ENCODE data around the gene FBXL17.

The FBXL17 gene

DNA sequence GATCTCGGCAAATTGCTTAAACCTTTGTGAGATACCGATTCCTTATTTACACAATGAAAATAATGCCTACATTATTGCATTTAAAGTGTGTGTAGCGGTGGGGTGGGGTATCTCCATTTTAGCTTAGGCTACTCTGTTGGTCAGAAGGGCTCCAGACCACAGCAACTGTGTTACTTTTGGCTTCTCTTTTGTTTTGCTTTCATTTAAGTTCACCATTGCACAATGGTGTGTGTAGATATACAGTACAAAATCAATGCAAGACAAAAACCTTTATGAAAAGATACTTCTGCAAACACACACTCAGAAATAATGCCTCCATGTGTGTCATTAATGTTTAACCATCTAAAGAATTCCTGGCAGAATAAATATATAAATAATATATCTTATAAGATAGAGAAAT is 279.4 kb downstream of the FBXL17 start:
- ATAC-seq (ENCODE audit: insufficient read depth, low read depth): no peak
- no peak overlapping the region for H2AFZ ChIP-seq (ENCODE audit: low read depth, low read length)
- no peak for DNase-seq
- no peaks in the 10 kb centered on the region for H3K79me2 ChIP-seq (ENCODE audit: insufficient read depth, low read length)
- TF ChIP-seq, protein P1, sequence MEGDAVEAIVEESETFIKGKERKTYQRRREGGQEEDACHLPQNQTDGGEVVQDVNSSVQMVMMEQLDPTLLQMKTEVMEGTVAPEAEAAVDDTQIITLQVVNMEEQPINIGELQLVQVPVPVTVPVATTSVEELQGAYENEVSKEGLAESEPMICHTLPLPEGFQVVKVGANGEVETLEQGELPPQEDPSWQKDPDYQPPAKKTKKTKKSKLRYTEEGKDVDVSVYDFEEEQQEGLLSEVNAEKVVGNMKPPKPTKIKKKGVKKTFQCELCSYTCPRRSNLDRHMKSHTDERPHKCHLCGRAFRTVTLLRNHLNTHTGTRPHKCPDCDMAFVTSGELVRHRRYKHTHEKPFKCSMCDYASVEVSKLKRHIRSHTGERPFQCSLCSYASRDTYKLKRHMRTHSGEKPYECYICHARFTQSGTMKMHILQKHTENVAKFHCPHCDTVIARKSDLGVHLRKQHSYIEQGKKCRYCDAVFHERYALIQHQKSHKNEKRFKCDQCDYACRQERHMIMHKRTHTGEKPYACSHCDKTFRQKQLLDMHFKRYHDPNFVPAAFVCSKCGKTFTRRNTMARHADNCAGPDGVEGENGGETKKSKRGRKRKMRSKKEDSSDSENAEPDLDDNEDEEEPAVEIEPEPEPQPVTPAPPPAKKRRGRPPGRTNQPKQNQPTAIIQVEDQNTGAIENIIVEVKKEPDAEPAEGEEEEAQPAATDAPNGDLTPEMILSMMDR (IDR thresholded peaks at IDR 0.05; ENCODE audit: borderline replicate concordance, extremely low read depth, low read length, poor library complexity, severe bottlenecking): no peak
- no peak for TF ChIP-seq EZH2 (IDR thresholded peaks at IDR 0.05; ENCODE audit: borderline replicate concordance, low read depth, low read length, severe bottlenecking)
- H3K9ac ChIP-seq (ENCODE audit: low read depth, low read length): no peak overlapping the region
- H3K9me3 ChIP-seq (ENCODE audit: insufficient read depth, low read length, severe bottlenecking): no peaks in the 10 kb centered on the region
- no peak overlapping the region for H3K27ac ChIP-seq (ENCODE audit: low read length)
- no peaks in the 10 kb centered on the region for H3K4me1 ChIP-seq (ENCODE audit: insufficient read depth, low read length)
- H3K27me3 ChIP-seq (ENCODE audit: insufficient read depth, low read length, poor library complexity): no peaks in the 10 kb centered on the region
- no peaks in the 10 kb centered on the region for H4K20me1 ChIP-seq (ENCODE audit: insufficient read depth, low read length)
- H3K4me2 ChIP-seq (ENCODE audit: insufficient read depth, low read length): no peak overlapping the region
- no peak overlapping the region for H3K4me3 ChIP-seq (ENCODE audit: low read depth in 1 of 2, low read length in 2 of 2)
- H3K36me3 ChIP-seq (ENCODE audit: insufficient read depth, low read length): no peaks in the 10 kb centered on the region

DNA sequence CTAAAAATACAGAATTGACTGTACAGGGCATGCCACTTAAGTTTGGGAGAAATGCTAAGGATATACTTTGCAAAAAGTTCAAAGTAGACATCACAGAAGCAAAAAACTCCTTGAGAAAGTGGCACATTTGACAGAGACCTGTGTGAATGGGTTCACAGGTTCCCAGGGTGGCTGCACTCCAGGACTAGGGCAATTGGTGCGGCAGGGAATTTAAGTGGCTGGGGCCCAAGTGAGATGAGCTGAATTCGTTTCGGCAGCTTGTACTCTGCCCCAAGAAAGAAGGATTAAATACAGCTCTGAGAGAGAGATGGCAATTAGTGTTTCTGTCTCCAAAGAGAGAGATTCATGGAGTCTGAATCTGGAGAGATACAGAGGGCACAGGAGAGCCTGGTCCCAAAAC is 280.1 kb downstream of the FBXL17 start:
- DNase-seq (no peak), ATAC-seq (ENCODE audit: insufficient read depth, low read depth) (no peak)
- H3K9ac ChIP-seq (ENCODE audit: low read depth, low read length): no peak overlapping the region
- H4K20me1 ChIP-seq (ENCODE audit: insufficient read depth, low read length): no peaks in the 10 kb centered on the region
- H3K4me1 ChIP-seq (ENCODE audit: insufficient read depth, low read length): no peaks in the 10 kb centered on the region
- no peak overlapping the region for H2AFZ ChIP-seq (ENCODE audit: low read depth, low read length)
- TF ChIP-seq, protein P1 (IDR thresholded peaks at IDR 0.05; ENCODE audit: borderline replicate concordance, extremely low read depth, low read length, poor library complexity, severe bottlenecking): no peak
- TF ChIP-seq EZH2 (IDR thresholded peaks at IDR 0.05; ENCODE audit: borderline replicate concordance, low read depth, low read length, severe bottlenecking): no peak
- H3K27me3 ChIP-seq (ENCODE audit: insufficient read depth, low read length, poor library complexity): no peaks in the 10 kb centered on the region
- H3K79me2 ChIP-seq (ENCODE audit: insufficient read depth, low read length): no peaks in the 10 kb centered on the region
- no peaks in the 10 kb centered on the region for H3K9me3 ChIP-seq (ENCODE audit: insufficient read depth, low read length, severe bottlenecking)
- H3K36me3 ChIP-seq (ENCODE audit: insufficient read depth, low read length): no peaks in the 10 kb centered on the region
- no peak overlapping the region for H3K27ac ChIP-seq (ENCODE audit: low read length)
- H3K4me3 ChIP-seq (ENCODE audit: low read depth in 1 of 2, low read length in 2 of 2): no peak overlapping the region
- H3K4me2 ChIP-seq (ENCODE audit: insufficient read depth, low read length): no peak overlapping the region

DNA sequence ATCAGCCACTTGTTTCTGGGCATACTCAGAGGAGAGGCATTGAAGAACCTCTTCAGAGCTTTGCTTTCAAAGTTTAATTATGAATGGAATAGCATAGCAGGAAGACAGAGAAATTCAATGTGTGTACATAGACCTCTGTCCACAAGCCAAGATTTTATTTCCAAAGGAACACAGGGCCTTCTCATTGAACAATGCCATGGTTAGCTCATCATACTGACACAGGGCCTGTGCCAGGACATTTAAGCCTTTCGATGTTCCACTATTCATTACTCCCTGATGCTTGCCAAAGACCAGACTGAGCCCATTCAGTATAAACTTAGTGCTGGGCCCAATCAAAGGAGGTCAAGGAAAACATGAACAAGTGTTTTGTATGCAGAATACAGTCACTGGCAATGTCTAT is 280.8 kb downstream of the FBXL17 start:
- H3K4me2 ChIP-seq (ENCODE audit: insufficient read depth, low read length): no peak overlapping the region
- no peaks in the 10 kb centered on the region for H3K27me3 ChIP-seq (ENCODE audit: insufficient read depth, low read length, poor library complexity)
- no peak for ATAC-seq (ENCODE audit: insufficient read depth, low read depth)

More for the DNA sequence above, 280.8 kb downstream of the FBXL17 start:
- no peak overlapping the region for H3K4me3 ChIP-seq (ENCODE audit: low read depth in 1 of 2, low read length in 2 of 2)
- H4K20me1 ChIP-seq (ENCODE audit: insufficient read depth, low read length): no peaks in the 10 kb centered on the region
- H3K4me1 ChIP-seq (ENCODE audit: insufficient read depth, low read length): no peaks in the 10 kb centered on the region
- H2AFZ ChIP-seq (ENCODE audit: low read depth, low read length): no peak overlapping the region
- H3K9ac ChIP-seq (ENCODE audit: low read depth, low read length): no peak overlapping the region
- TF ChIP-seq, protein P1 (IDR thresholded peaks at IDR 0.05; ENCODE audit: borderline replicate concordance, extremely low read depth, low read length, poor library complexity, severe bottlenecking): no peak
- TF ChIP-seq EZH2 (IDR thresholded peaks at IDR 0.05; ENCODE audit: borderline replicate concordance, low read depth, low read length, severe bottlenecking): no peak
- DNase-seq: no peak
- no peak overlapping the region for H3K27ac ChIP-seq (ENCODE audit: low read length)
- no peaks in the 10 kb centered on the region for H3K36me3 ChIP-seq (ENCODE audit: insufficient read depth, low read length)
- H3K9me3 ChIP-seq (ENCODE audit: insufficient read depth, low read length, severe bottlenecking): no peaks in the 10 kb centered on the region
- H3K79me2 ChIP-seq (ENCODE audit: insufficient read depth, low read length): no peaks in the 10 kb centered on the region

All from DND-41 (cell line).